IgD-negative memory B cell (primary cell): ENCODE results near the gene ACVR1. TPM values are rescaled to one million over a fixed set of nuclear protein-coding genes. Genes with fewer than 3 reads are reported as not detected.
A peak's percentile ranks its signal among the peaks of the same experiment; 100 is the strongest.
"Not testable (repeated sequence)": the region's sequence is repeated elsewhere in the genome, so short reads cannot be mapped to it uniquely, and the experiment has no call there.

Experiments
- H3K27ac Mint-ChIP-seq, 3 donors: one replicate each; pipeline ENCODE4 v1.8.0; 2020 to 2022; ENCODE audit warnings: mild to moderate bottlenecking in 3 of 3, mixed read lengths in 3 of 3, moderate library complexity in 1 of 3
- H3K27me3 Mint-ChIP-seq: one replicate; pipeline ENCODE4 v1.8.0; 2021; ENCODE audit warnings: mixed read lengths
- H3K36me3 Mint-ChIP-seq: one replicate; pipeline ENCODE4 v1.8.0; 2020; ENCODE audit warnings: mild to moderate bottlenecking, mixed read lengths
- H3K4me1 Mint-ChIP-seq, 3 donors: one replicate each; pipeline ENCODE4 v1.8.0; 2020 to 2022; ENCODE audit warnings: mixed read lengths in 3 of 3, mild to moderate bottlenecking in 1 of 3
- H3K4me3 Mint-ChIP-seq, 4 donors: one replicate each; pipeline ENCODE4 v1.8.0; 2020 to 2022; ENCODE audit warnings: mild to moderate bottlenecking in 4 of 4, mixed read lengths in 4 of 4, moderate library complexity in 3 of 4
- H3K9me3 Mint-ChIP-seq, 3 donors: one replicate each; pipeline ENCODE4 v1.8.0; 2020 to 2021; ENCODE audit warnings: mixed read lengths in 3 of 3, mild to moderate bottlenecking in 1 of 3
- polyA plus RNA-seq: library from polyadenylated mRNA; unstranded; fragments of 300-500 nt; fragmentation: Illumina TruSeq; gene quantifications from one replicate; pipeline ENCODE4 v1.2.3, GENCODE V29; 2021

Gene ACVR1
- polyA plus RNA-seq, 1 donor from 2014 or later, result 2.7 TPM

DNA sequence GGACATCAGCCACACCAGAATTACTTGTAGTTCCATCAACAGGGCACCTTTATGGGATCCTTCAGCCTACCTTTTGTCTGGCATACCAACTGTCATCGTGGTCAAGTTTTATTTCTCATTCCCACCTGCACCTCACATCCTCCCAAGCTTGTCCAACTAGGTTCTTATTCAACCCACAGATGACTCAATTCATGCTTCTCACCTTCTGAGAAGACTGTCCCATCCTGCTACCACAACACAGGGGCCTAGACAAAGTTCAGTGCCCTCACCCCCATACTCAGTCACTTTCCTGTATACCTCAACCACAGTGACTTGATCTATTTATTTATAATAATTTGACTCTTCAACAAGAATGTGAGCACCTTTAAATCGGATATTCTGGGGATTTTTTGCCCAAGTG, 133.1 kb downstream of the ACVR1 start:
- peaks cover 0 to 1% (median 0%) of the 10 kb centered on the region in 3 donors for H3K4me1 Mint-ChIP-seq

DNA sequence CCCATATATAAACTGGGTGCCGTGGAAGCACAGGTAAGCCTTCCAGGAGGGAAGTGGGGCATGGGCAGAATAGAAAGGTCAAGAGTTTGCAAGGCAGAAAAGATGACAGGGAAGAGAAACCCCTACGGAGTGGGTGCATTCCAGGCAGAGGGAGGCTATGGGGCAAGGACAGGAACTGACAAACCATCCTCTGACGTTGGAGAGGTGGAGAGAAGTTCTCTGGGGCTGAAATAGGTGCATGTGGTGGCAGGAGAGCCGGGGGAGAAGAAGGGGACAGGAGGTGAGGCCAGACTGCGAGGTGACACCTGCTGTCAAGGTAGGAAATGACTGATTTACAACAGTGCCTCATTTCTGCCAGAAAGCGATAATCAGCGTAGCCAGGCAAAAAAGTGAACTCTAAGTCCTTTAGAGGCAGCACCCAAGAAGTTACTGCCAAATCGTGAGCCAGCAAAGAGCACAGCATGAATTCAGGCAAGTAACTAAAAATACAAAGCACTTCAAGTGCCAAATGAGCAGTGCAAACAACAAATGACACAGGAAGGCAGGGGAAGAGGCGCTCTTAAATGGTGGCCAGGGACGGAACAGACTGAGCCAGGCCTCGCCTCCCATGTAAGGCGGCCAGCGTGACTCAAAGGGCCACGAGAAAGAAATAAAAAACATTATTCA, 134.2 kb downstream of the ACVR1 start:
- Mint-ChIP-seq H3K27me3 (no peaks in the 10 kb centered on the region), H3K4me1 (peaks cover 0 to 1% (median 0%) of the 10 kb centered on the region in 3 donors), H3K27ac (no peak overlapping the region), H3K4me3 (no peak overlapping the region), H3K9me3 (no peaks in the 10 kb centered on the region), H3K36me3 (peaks cover 10% of the 10 kb centered on the region)

More for the DNA sequence above, 133.1 kb downstream of the ACVR1 start:
- no peaks in the 10 kb centered on the region for H3K9me3 Mint-ChIP-seq
- H3K4me3 Mint-ChIP-seq, result no peak overlapping the region
- no peaks in the 10 kb centered on the region for H3K27me3 Mint-ChIP-seq
- H3K36me3 Mint-ChIP-seq, result peaks cover 11% of the 10 kb centered on the region
- no peak overlapping the region for H3K27ac Mint-ChIP-seq

DNA sequence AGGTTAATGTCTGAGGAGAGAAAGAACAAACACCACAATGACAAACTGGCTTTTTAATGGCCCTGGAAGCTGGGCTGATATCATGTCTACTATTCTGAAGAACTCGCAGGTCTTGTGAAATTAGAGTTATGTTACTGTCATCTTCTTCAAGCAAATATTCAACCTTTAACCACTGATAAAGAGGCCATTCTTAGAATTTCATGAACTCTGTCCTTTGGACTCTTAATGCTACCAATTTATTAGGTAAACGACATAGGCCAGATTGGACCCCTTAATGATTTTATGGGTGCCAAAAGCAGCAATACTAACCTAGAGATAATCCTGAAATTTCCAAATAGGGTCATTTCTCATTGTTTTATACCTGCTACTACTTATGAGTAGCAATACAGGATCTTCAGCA, 138.5 kb downstream of the ACVR1 start:
- no peaks in the 10 kb centered on the region for H3K9me3 Mint-ChIP-seq
- peaks cover 25% of the 10 kb centered on the region for H3K36me3 Mint-ChIP-seq
- H3K27ac Mint-ChIP-seq, result no peak overlapping the region
- no peaks in the 10 kb centered on the region for H3K4me1 Mint-ChIP-seq
- H3K4me3 Mint-ChIP-seq, result no peak overlapping the region
- no peaks in the 10 kb centered on the region for H3K27me3 Mint-ChIP-seq

DNA sequence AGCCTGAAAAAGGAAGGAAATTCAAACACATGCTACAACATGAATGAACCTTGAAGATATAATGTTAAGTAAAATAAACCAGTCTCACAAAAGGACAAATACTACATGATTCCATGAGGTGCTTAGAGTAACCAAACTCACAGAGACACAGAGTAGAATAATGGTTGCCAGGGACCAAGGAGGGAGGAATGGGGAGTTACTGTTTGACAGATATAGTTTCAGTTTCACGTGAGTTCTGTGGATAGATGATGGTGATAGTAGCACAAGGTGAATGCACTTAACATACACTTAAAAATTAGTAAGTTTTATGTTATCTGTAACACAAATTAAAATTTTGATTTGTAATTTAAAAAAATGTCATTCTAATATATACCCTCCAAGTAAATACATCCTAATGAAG, 140.6 kb downstream of the ACVR1 start:
- Mint-ChIP-seq H3K9me3 (no peaks in the 10 kb centered on the region), H3K27ac (no peak overlapping the region), H3K4me1 (peaks cover 0 to 1% (median 0%) of the 10 kb centered on the region in 3 donors), H3K4me3 (no peak overlapping the region), H3K27me3 (no peaks in the 10 kb centered on the region), H3K36me3 (peaks cover 33% of the 10 kb centered on the region)

DNA sequence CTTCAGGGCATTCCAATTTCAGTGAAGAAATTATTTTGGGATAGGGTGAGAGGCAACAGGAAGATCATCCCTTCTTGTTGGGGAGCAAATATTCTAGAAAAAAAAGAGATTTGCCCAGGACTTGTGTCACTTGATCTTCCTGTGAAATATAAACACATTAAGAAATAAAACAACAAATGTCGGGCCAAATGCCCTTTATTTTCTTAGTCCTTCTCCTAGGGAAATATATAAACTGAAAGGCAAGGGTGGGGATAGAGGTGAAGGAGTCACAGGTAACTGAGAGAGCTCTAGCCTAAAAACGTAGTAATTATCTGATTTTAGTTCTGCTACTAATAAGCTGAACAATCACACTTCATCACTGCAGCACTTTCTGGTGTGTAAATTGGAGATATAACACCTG, 142.9 kb downstream of the ACVR1 start:
- H3K4me3 Mint-ChIP-seq, result no peak overlapping the region
- H3K4me1 Mint-ChIP-seq, result peaks cover 0 to 1% (median 0%) of the 10 kb centered on the region in 3 donors
- no peak overlapping the region for H3K27ac Mint-ChIP-seq
- H3K27me3 Mint-ChIP-seq, result no peaks in the 10 kb centered on the region
- H3K36me3 Mint-ChIP-seq, result peaks cover 32% of the 10 kb centered on the region
- peaks cover 2 to 7% (median 3%) of the 10 kb centered on the region in 3 donors for H3K9me3 Mint-ChIP-seq

DNA sequence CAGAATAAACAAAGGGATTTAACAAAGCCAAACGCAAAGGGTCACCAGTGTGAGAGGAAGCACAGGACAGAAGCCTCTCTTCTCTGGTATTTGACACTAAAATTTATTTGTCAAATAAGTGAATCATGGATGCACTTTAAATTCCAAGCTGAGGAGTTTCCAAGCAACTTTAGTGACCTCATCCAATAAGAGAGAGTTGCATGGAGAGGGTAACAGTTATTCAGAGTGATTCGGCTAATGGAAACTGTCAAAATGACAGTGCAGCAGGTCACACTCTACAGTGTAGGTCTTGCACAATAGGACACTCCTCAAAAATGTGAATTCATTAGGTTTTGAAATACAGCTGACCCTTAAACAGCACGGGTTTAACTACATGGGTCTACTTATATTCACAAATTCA, 143.5 kb downstream of the ACVR1 start:
- Mint-ChIP-seq H3K4me1 (peaks cover 0 to 1% (median 0%) of the 10 kb centered on the region in 3 donors), H3K9me3 (peaks cover 2 to 7% (median 3%) of the 10 kb centered on the region in 3 donors), H3K4me3 (no peak overlapping the region), H3K36me3 (peaks cover 32% of the 10 kb centered on the region), H3K27me3 (no peaks in the 10 kb centered on the region), H3K27ac (no peak overlapping the region)

DNA sequence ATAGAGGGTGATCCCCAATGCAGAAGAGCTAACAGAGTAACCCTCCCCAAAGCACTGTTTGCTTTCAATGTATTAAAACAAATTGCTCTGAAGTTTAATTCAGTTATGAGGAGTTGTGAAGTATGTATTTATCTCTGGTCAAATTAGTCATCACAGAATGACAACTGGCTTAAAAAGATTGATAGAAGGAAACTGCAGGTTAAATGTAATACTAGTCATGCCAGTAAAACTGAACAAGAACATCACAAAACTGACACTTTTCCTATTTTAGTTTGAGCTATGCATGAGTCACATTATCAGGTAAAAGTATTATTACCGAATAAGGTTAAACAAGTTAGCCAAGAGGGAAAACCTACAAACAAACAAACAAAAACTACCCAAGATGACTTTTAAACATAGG, 148.4 kb downstream of the ACVR1 start:
- H3K27ac Mint-ChIP-seq, result no peak overlapping the region
- peaks cover 0 to 1% (median 0%) of the 10 kb centered on the region in 3 donors for H3K4me1 Mint-ChIP-seq
- H3K27me3 Mint-ChIP-seq, result no peaks in the 10 kb centered on the region
- H3K4me3 Mint-ChIP-seq, result no peak overlapping the region
- H3K36me3 Mint-ChIP-seq, result peaks cover 23% of the 10 kb centered on the region
- peaks cover 7 to 23% (median 13%) of the 10 kb centered on the region in 3 donors for H3K9me3 Mint-ChIP-seq

DNA sequence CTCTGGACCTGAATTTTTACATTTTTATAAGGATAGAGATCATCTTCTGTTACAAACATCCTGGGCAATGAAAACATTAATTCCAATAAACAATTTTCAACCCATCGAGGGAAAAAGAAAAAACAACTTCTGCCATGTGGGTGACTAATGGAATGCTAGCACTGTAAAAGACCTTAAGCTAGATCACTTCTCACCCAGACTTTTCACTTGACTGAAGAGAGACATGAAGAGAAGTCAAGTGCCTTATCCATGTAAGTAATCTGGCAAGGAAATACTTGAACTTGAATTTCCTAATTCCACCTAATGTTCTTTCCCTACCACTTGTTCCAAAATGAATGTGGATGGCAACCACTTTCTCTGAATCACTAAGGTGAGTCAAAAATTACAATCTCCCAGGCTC, 149.2 kb downstream of the ACVR1 start:
- H3K4me3 Mint-ChIP-seq, result no peak overlapping the region
- peaks cover 0 to 1% (median 0%) of the 10 kb centered on the region in 3 donors for H3K4me1 Mint-ChIP-seq
- H3K27me3 Mint-ChIP-seq, result no peaks in the 10 kb centered on the region
- H3K27ac Mint-ChIP-seq, result no peak overlapping the region
- H3K36me3 Mint-ChIP-seq, result peaks cover 19% of the 10 kb centered on the region
- peaks cover 9 to 27% (median 15%) of the 10 kb centered on the region in 3 donors for H3K9me3 Mint-ChIP-seq

DNA sequence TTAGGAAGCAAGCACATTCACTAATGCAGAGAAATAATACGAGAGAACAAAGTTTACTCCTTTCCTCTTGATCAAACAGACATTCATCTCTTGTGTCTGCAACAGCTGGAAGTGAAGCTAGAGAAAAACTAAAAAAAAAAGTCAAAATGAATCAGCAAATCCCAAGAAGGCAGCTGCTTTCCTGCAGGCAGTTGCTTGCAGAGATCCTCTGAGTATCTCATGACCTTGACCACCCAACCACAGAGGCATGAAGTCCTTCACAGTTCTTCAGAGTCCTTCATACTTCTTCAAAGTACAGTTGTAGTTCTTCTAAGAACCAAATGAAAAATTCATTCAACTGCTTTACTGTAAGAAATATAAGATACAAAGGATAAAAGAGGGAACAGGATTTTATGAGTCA, 150.3 kb downstream of the ACVR1 start:
- H3K27me3 Mint-ChIP-seq, result no peaks in the 10 kb centered on the region
- peaks cover 0 to 1% (median 0%) of the 10 kb centered on the region in 3 donors for H3K4me1 Mint-ChIP-seq
- H3K4me3 Mint-ChIP-seq, result no peak overlapping the region
- peak overlapping the region in 1 of 3 donors; percentile 18 for H3K27ac Mint-ChIP-seq
- H3K36me3 Mint-ChIP-seq, result peaks cover 17% of the 10 kb centered on the region
- peaks cover 9 to 27% (median 15%) of the 10 kb centered on the region in 3 donors for H3K9me3 Mint-ChIP-seq

DNA sequence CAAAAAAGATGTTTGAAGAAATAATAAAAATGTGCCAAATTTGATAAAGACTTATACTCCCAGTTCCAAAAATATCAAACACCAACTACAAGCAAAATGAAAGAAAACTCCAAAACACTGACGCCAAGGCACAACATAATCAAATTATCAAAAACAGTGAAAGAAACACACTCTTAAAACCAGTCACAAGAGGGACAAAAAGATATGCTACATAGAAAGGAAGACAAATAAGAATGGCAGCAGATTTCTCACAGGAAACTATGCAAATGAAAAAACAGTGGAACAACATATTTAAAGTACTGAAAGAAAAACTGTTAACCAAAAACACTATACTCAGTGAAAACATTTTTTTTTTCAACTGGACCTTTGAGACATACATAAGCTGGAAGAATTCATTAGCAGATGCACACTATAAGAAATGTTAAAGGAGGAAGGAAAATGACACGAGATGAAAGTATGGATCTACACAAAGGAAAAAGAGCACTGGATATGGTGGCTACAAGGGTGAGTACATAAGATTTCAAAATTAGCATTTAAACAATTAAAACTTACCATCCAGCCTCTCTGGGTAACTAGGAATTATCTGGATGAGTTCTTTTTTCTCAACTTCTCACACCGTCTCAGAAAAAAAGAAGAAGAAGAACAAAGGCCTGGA, 153.4 kb downstream of the ACVR1 start:
- H3K4me3 Mint-ChIP-seq, result peak overlapping the region in 1 of 4 donors; percentile 36

DNA sequence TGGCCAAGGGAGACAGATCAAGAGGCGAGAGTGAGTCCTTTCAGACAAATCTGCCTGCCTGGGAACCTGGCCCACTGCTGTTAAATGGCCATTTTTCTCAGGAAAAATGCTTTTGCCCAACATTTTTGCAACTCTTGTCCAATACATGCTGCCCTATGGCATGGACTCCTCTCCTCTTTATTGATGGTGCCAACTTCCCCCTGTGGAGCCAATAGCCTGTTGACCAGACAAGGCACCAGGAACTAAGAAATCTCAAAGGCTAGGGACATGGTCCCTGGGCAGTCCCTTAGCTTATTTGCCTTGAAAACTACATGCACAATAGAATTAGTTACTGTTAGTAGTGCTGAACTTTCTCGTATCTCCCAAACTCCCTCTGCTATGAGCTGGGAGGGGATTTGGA, 155.6 kb downstream of the ACVR1 start:
- Mint-ChIP-seq H3K36me3 (peaks cover 3% of the 10 kb centered on the region), H3K27ac (no peak overlapping the region), H3K9me3 (peaks cover 12 to 17% (median 16%) of the 10 kb centered on the region in 3 donors), H3K4me3 (no peak overlapping the region), H3K27me3 (no peaks in the 10 kb centered on the region), H3K4me1 (no peaks in the 10 kb centered on the region)

More for the DNA sequence above, 153.4 kb downstream of the ACVR1 start:
- Mint-ChIP-seq H3K9me3 (peaks cover 10 to 20% (median 16%) of the 10 kb centered on the region in 3 donors), H3K36me3 (peaks cover 7% of the 10 kb centered on the region), H3K27ac (no peak overlapping the region), H3K4me1 (no peaks in the 10 kb centered on the region), H3K27me3 (no peaks in the 10 kb centered on the region)

DNA sequence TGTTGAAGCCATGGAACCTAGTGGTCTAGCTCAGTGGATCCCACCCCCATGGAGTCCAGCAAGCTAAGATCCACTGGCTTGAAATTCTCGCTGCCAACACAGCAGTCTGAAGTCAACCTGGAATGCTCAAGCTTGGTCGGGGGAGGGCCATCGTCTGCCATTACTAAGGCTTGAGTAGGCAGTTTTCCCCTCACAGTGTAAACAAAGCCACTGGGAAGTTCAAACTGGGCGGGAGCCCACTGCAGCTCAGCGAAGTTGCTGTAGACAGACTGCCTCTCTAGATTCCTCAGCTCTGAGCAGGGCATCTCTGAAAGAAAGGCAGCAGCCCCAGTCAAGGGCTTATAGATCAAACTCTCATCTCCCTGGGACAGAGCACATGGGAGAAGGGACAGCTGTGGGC, 171.5 kb downstream of the ACVR1 start:
- not testable (repeated sequence) for H3K4me1 Mint-ChIP-seq, H3K36me3 Mint-ChIP-seq, H3K27me3 Mint-ChIP-seq, H3K27ac Mint-ChIP-seq, H3K4me3 Mint-ChIP-seq
- H3K9me3 Mint-ChIP-seq, result peaks cover 10 to 31% (median 17%) of the 10 kb centered on the region in 3 donors

DNA sequence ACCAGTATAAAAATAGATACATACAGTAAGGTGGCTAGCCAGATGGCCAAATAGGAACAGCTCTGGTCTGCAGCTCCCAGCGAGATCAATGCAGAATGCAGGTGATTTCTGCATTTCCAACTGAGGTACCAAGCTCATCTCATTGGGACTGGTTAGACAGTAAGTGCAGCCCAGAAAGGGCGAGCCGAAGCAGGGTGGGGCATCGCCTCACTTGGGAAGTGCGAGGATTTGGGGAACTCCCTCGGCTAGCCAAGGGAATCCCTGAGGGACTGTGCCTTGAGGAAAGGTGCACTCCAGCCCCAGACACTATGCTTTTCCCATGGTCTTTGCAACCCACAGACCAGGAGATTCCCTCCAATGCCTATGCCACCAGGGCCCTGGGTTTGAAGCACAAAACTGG, 172.0 kb downstream of the ACVR1 start:
- H3K4me1 Mint-ChIP-seq, H3K27ac Mint-ChIP-seq, H3K36me3 Mint-ChIP-seq, H3K4me3 Mint-ChIP-seq, H3K27me3 Mint-ChIP-seq: not testable (repeated sequence)
- H3K9me3 Mint-ChIP-seq, result peaks cover 10 to 28% (median 17%) of the 10 kb centered on the region in 3 donors

DNA sequence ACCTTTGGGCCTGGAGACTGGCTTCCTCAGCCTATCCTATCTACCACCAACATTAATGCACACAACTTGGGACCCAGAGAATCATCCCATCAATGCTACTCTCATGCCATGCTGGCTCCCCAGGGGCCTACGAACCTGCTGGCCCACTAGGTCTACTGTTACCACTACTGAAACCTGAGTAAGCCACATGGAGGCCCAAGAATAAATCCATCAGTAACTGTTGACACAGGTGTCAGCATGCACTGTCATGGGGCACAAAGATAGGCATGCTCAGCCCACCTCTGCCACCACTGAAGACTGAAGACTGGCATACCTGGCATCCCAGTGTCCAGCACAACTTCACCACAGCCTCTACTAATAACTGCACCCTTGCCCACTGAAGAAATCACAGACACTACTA, 176.3 kb downstream of the ACVR1 start:
- Mint-ChIP-seq H3K27me3 (no peaks in the 10 kb centered on the region), H3K9me3 (peaks cover 6 to 24% (median 9%) of the 10 kb centered on the region in 3 donors), H3K4me1 (no peaks in the 10 kb centered on the region), H3K36me3 (peaks cover 4% of the 10 kb centered on the region), H3K27ac (no peak overlapping the region), H3K4me3 (no peak overlapping the region)

DNA sequence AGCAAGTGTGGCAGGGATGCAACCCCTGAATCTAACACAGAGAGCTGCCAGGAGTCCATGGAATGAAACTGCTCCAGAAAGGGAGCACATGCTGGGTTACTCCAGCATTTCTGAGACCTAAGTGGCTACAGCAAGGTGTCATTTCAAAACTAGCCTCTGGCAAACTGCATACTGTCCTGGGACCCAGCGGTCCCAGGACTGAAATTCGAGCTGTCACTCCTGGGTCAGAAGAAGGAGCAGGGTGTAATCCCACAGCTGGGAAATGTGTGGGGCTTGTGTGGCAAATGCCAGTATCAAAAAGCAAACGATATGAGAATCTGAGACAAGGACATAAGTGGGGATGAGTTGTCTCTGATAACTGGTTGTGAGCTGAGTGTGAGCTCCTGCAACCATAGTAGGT, 177.1 kb downstream of the ACVR1 start:
- Mint-ChIP-seq H3K36me3 (peaks cover 4% of the 10 kb centered on the region), H3K4me3 (no peak overlapping the region), H3K4me1 (no peaks in the 10 kb centered on the region), H3K27ac (no peak overlapping the region), H3K9me3 (peaks cover 6 to 24% (median 9%) of the 10 kb centered on the region in 3 donors), H3K27me3 (no peaks in the 10 kb centered on the region)

DNA sequence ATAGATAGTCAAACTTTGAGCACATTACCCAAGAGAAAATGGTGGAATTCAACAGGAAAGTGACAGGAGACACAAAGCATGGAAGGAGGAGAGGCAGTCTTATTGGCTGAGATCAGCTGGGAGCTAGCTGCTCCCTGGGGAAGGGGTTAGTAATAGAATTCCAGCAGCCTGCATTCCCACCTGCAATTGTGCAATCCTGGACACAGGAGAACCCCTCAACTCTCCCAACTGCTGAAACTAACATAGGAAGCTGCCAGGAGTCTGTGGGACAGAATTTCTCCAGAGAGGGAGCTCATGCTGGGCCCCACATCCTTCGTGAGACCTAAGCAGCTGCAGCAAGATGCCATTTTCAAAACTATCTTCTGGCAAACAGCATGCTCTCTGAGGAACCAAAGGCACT, 177.7 kb downstream of the ACVR1 start:
- H3K9me3 Mint-ChIP-seq, result peaks cover 6 to 20% (median 9%) of the 10 kb centered on the region in 3 donors
- H3K4me1 Mint-ChIP-seq, result no peaks in the 10 kb centered on the region
- no peak overlapping the region for H3K27ac Mint-ChIP-seq
- no peak overlapping the region for H3K4me3 Mint-ChIP-seq
- peaks cover 2% of the 10 kb centered on the region for H3K27me3 Mint-ChIP-seq
- peaks cover 4% of the 10 kb centered on the region for H3K36me3 Mint-ChIP-seq
